Kidney epithelial cell (primary cell): ENCODE data around the gene GALNT9. TPM values are rescaled to one million over a fixed set of nuclear protein-coding genes. Genes with fewer than 3 reads are reported as not detected.

ENCODE experiments used
- DNase-seq: peaks from one replicate; pipeline ENCODE4 v3.0.0-alpha.2; 2010; ENCODE audit warnings: low read depth
- H3K27me3 ChIP-seq: 2 replicates; pipeline ENCODE4 v1.6.0; 2011; ENCODE audit warnings: low read length; ENCODE audit not compliant: control insufficient read depth, insufficient read depth
- H3K36me3 ChIP-seq: 2 replicates; pipeline ENCODE4 v1.5.1; 2011; ENCODE audit warnings: low read length; ENCODE audit not compliant: control insufficient read depth, insufficient read depth
- H3K4me3 ChIP-seq: 2 replicates; pipeline ENCODE4 v1.5.1; 2011; ENCODE audit warnings: low read depth, mild to moderate bottlenecking, control low read depth, low read length
- CTCF ChIP-seq: IDR thresholded peaks from 2 replicates; pipeline ENCODE4 v1.5.1; 2011; ENCODE audit warnings: mild to moderate bottlenecking, moderate library complexity, low read length, control low read depth, inconsistent platforms; ENCODE audit not compliant: insufficient read depth, poor library complexity, severe bottlenecking
- total RNA-seq: library from RNA; depleted of rRNA; stranded (reverse); fragments of >200 nt; gene quantifications from 2 replicates; pipeline ENCODE4 v1.2.3, GENCODE V29; 2015

GALNT9 gene
- total RNA-seq, 1 donor from 2014 or later = 1.5 TPM

GRCh38 chr12:132310181-132311040 is 19.0 kb downstream of the GALNT9 start:
- DNase-seq = peak; percentile 51
- TF ChIP-seq CTCF = no peak
- Histone ChIP-seq H3K4me3 (no peak overlapping the region), H3K27me3 (peaks cover 13% of the 10 kb centered on the region), H3K36me3 (no peaks in the 10 kb centered on the region)

- TF ChIP-seq CTCF = no peak
- H3K36me3 ChIP-seq = no peaks in the 10 kb centered on the region
- H3K27me3 ChIP-seq = peaks cover 10% of the 10 kb centered on the region
- no peak for DNase-seq
- H3K4me3 ChIP-seq = no peak overlapping the region
Observed at GRCh38 chr12:132309596-132310086, 19.7 kb downstream of the GALNT9 start.

DNA sequence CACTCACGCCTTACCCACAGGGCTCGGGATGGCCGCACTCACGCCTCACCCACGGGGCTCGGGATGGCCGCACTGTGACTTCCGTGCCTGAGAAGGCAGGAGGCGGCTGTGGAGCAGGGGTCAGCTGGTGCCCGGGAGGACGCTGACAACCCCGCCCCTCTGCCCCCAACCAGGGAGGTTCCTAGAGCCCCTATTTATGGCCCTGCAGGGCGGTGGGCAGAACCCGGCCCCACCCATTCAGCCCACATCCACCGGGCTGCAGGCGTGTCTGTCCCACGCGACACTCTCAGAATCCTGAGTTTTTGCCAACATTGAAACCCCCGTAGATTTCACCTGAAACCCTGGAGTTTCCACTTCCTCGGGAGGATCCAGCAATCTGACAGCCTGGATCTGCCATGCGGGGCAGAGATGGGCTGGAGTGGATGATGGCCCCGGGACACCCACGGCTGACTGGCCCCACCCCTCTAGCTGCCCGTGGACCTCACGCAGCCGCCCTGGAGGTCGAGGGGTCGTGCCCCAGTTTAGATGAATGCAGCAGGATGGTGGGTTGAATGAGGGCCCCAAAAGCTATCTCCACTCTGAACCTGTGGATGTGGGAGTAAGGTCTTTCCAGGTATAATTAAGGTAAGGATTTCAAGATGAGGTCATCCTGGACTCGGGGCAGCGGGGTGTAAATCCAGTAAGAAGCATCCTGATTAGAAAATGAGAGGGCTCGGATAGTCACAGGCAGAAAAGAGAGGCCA is 20.4 kb downstream of the GALNT9 start:
- Histone ChIP-seq H3K27me3 (peaks cover 10% of the 10 kb centered on the region), H3K4me3 (no peak overlapping the region), H3K36me3 (no peaks in the 10 kb centered on the region)
- no peak for TF ChIP-seq CTCF
- DNase-seq = no peak

GRCh38 chr12:132307976-132308852 is 21.2 kb downstream of the GALNT9 start:
- TF ChIP-seq CTCF = no peak
- Histone ChIP-seq H3K36me3 (no peaks in the 10 kb centered on the region), H3K4me3 (no peak overlapping the region), H3K27me3 (peaks cover 10% of the 10 kb centered on the region)
- no peak for DNase-seq

- Histone ChIP-seq H3K36me3 (no peaks in the 10 kb centered on the region), H3K4me3 (no peak overlapping the region), H3K27me3 (peaks cover 10% of the 10 kb centered on the region)
- TF ChIP-seq CTCF = no peak
- no peak for DNase-seq
Observed at GRCh38 chr12:132306885-132307191, 22.6 kb downstream of the GALNT9 start.
